ENCODE data around the gene STX17.

DNA sequence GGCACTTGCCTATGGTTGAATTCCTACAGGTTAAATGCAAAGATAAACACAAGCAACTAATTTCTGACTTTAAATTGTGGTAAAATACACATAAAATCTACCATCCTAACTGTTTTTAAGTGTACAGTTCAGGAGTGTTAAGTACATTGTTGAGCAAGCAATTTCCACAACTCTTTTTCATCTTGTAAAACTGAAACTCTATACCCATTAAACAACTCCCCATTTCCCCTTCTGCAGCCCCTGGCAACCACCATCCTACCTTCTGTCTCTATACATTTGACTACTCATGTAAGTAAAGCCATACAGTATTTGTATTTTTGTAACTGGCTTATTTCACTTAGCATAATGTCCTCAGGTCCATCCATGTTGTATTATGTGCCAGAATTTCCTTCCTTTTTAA, 38.5 kb upstream of the STX17 start:
- TF ChIP-seq, protein P1, sequence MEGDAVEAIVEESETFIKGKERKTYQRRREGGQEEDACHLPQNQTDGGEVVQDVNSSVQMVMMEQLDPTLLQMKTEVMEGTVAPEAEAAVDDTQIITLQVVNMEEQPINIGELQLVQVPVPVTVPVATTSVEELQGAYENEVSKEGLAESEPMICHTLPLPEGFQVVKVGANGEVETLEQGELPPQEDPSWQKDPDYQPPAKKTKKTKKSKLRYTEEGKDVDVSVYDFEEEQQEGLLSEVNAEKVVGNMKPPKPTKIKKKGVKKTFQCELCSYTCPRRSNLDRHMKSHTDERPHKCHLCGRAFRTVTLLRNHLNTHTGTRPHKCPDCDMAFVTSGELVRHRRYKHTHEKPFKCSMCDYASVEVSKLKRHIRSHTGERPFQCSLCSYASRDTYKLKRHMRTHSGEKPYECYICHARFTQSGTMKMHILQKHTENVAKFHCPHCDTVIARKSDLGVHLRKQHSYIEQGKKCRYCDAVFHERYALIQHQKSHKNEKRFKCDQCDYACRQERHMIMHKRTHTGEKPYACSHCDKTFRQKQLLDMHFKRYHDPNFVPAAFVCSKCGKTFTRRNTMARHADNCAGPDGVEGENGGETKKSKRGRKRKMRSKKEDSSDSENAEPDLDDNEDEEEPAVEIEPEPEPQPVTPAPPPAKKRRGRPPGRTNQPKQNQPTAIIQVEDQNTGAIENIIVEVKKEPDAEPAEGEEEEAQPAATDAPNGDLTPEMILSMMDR (IDR thresholded peaks at IDR 0.05), result no peak
- no peak for TF ChIP-seq POLR2A (IDR thresholded peaks at IDR 0.05)
